Mucosa of stomach (tissue), 1 donor: ENCODE data around the gene USH2A.
"Not testable (repeated sequence)": the region's sequence is repeated elsewhere in the genome, so short reads cannot be mapped to it uniquely, and the experiment has no call there.

Source experiments
- H3K27me3 ChIP-seq: one replicate; pipeline ENCODE4 v1.7.0; 2013; ENCODE audit warnings: mild to moderate bottlenecking, low read length; ENCODE audit not compliant: control insufficient read depth, insufficient read depth
- H3K36me3 ChIP-seq: one replicate; pipeline ENCODE4 v1.7.0; 2013; ENCODE audit warnings: low read length; ENCODE audit not compliant: control insufficient read depth, insufficient read depth
- H3K4me1 ChIP-seq: one replicate; pipeline ENCODE4 v1.7.0; 2013; ENCODE audit warnings: mild to moderate bottlenecking, low read length; ENCODE audit not compliant: control insufficient read depth, insufficient read depth
- H3K4me3 ChIP-seq: one replicate; pipeline ENCODE4 v1.7.0; 2013; ENCODE audit warnings: low read length
- H3K9ac ChIP-seq: one replicate; pipeline ENCODE4 v1.7.0; 2013; ENCODE audit warnings: mild to moderate bottlenecking, low read length, moderate library complexity
- H3K9me3 ChIP-seq: one replicate; pipeline ENCODE4 v1.7.0; 2013; ENCODE audit warnings: mild to moderate bottlenecking, low read length, moderate library complexity; ENCODE audit not compliant: control insufficient read depth
- donor health status: Pancreatic carcinoma.

USH2A gene

DNA sequence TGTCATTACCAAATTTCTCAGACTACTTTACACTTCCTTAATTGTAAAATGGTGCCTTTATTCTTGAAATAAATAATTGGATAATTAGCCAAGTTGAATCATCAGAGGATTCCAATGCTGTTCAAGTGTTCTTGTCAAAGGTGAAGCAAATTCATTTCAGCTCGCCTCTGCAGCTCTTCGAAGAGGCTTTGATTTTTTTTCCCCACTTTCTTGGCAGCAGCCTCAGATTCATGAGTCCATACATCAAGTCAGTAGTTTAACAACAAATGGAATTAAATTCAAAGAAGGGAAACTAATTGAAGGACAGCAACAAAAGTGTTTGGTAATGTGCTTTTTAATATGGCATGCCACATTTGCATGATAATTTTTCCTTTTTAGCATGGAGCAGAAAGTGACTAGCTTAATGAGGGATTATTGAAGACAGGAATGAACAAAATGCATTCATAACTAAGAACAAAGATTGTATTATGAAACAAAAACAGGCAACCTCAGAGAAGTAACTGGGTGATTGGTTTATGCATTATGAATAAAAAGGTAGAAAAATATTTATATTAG lies 239.0 kb downstream of the USH2A start:
- H3K27me3 ChIP-seq, result no peaks in the 10 kb centered on the region
- H3K4me1 ChIP-seq, result no peaks in the 10 kb centered on the region
- no peak overlapping the region for H3K9ac ChIP-seq
- H3K4me3 ChIP-seq, result no peak overlapping the region
- no peaks in the 10 kb centered on the region for H3K9me3 ChIP-seq
- no peaks in the 10 kb centered on the region for H3K36me3 ChIP-seq

DNA sequence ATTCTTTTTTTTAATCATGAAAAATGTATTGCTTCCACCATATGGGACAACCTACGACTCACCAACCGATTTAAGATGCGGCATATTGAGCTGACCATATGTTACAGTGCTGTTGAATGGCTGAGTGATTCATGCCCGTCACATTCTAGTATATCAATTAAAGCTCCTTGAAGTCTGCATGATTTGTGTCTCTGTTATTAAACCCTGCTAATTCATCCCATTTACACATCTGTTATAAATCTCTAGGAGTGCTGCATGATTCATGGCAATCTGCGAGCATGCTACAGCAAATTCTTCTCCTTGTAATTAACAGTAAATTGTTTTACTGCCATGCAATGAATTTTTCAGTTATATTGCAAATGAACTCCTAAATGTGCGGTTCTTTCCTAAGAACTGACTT lies 239.8 kb downstream of the USH2A start:
- Histone ChIP-seq H3K9ac (no peak overlapping the region), H3K4me1 (no peaks in the 10 kb centered on the region), H3K36me3 (no peaks in the 10 kb centered on the region), H3K4me3 (no peak overlapping the region), H3K9me3 (no peaks in the 10 kb centered on the region), H3K27me3 (no peaks in the 10 kb centered on the region)

DNA sequence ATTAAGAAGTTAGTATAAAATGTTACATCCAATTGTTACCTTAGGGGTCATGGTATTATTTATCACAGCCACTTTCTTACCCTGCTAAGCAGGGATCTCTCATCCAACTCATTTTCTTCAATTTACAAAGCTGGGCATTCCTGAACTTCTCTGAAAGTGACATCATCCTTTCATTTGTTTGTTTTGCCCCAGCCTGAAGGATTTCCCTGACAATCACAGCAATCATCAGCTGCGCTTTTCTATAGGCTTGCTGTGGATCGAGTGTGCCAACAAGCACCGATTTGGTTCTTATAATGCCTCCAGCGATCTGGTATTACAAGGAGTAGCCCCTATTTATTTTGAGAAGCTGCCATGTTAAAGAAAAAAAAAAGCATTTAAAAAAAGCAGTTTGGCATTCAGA lies 240.2 kb downstream of the USH2A start:
- no peaks in the 10 kb centered on the region for H3K4me1 ChIP-seq
- H3K27me3 ChIP-seq, result no peaks in the 10 kb centered on the region
- H3K36me3 ChIP-seq, result no peaks in the 10 kb centered on the region
- no peak overlapping the region for H3K4me3 ChIP-seq
- H3K9ac ChIP-seq, result no peak overlapping the region
- no peaks in the 10 kb centered on the region for H3K9me3 ChIP-seq

DNA sequence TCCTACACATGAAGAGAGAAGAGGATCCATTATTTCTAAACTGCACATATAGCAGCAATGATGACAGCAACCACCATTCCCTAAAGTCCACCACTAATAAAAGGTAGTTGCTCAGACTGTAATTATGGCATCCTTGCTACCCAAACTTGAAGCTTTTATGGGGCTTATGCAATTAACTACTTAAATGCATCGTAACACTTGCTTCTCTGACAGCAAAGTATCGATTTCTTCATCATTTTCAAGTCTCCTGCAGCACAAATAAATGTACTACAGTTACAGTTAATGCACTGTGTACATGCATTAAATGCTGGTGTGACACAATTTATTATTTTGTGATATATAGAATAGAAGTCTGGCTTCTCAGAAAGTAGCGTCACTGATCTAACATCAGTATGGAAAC lies 241.7 kb downstream of the USH2A start:
- Histone ChIP-seq H3K4me3 (no peak overlapping the region), H3K4me1 (no peaks in the 10 kb centered on the region), H3K9ac (no peak overlapping the region), H3K9me3 (no peaks in the 10 kb centered on the region), H3K27me3 (no peaks in the 10 kb centered on the region), H3K36me3 (no peaks in the 10 kb centered on the region)

DNA sequence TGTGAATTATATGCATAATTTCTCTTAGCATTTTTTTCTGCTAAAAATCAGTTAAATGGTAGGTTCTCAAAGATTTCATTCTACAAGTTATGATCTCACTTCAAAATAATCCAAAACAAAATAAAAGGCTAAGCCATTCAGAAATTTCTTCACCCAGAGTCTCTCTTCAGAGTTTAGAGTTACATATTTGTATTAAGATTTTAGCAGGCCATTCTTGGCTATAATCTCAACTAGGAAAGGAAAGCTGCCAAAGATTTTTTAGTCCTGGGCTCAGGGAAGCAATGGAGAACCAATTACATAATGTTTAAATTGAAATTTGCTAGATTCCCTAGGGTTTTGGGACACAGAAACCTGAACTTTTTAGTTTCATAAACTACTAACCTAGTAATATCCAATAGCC lies 245.0 kb downstream of the USH2A start:
- no peaks in the 10 kb centered on the region for H3K4me1 ChIP-seq
- H3K4me3 ChIP-seq, result no peak overlapping the region
- H3K9me3 ChIP-seq, result no peaks in the 10 kb centered on the region
- H3K9ac ChIP-seq, result no peak overlapping the region
- no peaks in the 10 kb centered on the region for H3K36me3 ChIP-seq
- H3K27me3 ChIP-seq, result no peaks in the 10 kb centered on the region

DNA sequence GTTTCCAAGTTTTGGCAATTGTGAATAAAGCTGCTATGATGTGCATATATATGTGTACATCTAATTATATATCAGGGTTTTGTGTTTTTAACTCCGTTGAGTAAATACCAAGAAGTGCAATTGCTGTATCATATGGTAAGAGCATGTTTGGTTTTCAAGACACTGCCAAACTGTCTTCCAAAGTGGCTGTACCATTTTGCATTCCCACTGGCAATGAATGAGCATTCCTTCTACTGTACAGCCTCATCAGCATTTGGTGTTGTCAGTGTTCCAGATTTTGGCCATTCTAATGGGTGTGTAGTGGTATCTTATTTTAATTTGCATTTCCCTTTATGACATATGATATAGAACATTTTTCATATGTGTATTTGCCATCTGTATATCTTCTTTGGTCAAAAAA lies 246.3 kb downstream of the USH2A start:
- Histone ChIP-seq H3K9me3 (no peaks in the 10 kb centered on the region), H3K9ac (no peak overlapping the region), H3K4me3 (no peak overlapping the region), H3K4me1 (no peaks in the 10 kb centered on the region), H3K36me3 (no peaks in the 10 kb centered on the region), H3K27me3 (no peaks in the 10 kb centered on the region)

DNA sequence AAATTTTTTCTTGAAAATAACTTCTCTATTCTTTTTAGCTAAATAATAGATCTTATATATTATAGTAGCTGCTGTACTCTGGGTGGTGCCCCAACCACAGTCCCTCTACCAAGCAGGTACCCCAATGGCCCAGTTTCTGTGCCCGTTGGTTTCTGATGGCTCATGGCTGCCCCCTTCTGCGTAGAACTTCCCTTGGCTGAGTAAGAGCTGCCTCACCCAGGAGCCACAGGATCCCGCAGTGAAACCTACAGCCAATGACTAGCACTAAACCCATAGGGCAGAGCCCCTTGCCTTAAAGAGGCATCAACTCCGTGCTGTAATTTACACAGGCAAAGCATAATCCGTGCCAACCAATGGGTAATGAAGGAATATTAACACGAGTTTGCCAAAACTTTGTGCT lies 247.5 kb downstream of the USH2A start:
- H3K27me3 ChIP-seq, result no peaks in the 10 kb centered on the region
- H3K4me1 ChIP-seq, result no peaks in the 10 kb centered on the region
- no peak overlapping the region for H3K9ac ChIP-seq
- H3K36me3 ChIP-seq, result no peaks in the 10 kb centered on the region
- no peak overlapping the region for H3K4me3 ChIP-seq
- H3K9me3 ChIP-seq, result no peaks in the 10 kb centered on the region

DNA sequence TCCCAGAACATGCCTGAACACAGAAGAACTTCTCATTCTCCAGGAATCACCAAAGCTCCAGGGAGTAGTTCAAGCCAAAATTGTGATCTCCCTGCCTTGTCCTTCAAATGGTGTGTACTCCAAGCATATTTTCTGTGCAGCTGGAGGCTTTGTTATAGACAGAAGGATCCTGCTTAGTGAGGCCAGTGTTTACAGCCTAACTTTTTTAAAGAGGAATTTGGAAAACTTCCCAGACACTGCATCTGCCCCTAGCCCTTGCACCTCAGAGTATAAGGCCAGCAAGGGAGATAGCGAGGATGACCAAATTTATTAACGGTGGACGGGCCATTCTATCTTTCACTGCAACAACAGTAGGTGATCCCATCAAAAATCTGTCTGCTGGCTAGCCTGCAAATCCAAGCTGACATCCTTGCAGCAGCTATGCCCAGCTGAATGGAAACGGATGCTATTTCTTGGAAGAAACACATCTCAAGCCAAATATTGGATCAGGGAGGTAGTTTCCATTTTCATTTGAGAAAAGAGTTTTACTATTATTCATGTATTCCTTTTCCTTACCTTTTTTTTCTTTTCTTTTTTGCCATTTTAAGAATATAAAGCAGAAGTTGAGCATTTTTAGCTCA lies 249.8 kb downstream of the USH2A start:
- Histone ChIP-seq H3K27me3 (no peaks in the 10 kb centered on the region), H3K9me3 (no peaks in the 10 kb centered on the region), H3K4me3 (no peak overlapping the region), H3K9ac (no peak overlapping the region), H3K36me3 (no peaks in the 10 kb centered on the region), H3K4me1 (no peaks in the 10 kb centered on the region)

DNA sequence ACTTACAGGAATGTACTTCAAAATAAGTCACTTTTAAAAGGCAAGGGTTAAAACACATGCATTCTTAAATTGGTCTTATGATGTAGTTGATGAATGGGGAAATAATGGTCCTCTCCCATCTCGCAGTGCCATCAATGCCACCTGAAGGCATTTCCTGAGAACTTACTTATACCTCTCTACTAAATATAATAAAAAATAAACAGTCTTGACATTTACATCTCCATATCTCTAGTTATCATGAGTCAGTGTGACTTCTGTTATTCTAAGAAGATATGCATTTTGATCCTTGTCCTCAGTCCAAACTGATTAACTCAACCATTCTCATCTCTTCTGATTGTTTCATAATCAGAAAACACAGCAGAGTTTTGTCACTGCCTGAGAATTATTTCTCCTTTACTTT lies 253.9 kb downstream of the USH2A start:
- Histone ChIP-seq H3K4me1 (no peaks in the 10 kb centered on the region), H3K4me3 (no peak overlapping the region), H3K36me3 (no peaks in the 10 kb centered on the region), H3K9ac (no peak overlapping the region), H3K27me3 (no peaks in the 10 kb centered on the region), H3K9me3 (no peaks in the 10 kb centered on the region)

DNA sequence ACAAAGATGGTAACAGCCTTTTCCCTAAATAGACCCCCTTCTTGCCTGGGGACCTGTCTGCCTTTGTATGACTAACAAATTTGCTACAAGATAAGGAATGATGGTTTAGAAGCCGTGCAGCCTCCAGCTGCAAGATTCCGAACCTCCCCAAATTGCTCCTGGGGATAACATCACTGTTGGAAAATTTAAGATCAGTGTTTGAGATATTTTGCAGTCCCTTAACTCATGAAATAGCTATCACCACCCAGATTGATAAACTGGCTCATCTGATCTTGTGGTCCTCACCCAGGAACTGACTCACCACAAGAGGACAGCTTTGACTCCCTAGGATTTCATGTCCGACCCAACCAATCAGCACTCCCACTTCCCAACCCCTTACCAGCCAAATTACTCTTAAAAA lies 254.7 kb downstream of the USH2A start:
- Histone ChIP-seq H3K36me3 (no peaks in the 10 kb centered on the region), H3K27me3 (no peaks in the 10 kb centered on the region), H3K4me3 (no peak overlapping the region), H3K4me1 (no peaks in the 10 kb centered on the region), H3K9ac (no peak overlapping the region), H3K9me3 (no peaks in the 10 kb centered on the region)

DNA sequence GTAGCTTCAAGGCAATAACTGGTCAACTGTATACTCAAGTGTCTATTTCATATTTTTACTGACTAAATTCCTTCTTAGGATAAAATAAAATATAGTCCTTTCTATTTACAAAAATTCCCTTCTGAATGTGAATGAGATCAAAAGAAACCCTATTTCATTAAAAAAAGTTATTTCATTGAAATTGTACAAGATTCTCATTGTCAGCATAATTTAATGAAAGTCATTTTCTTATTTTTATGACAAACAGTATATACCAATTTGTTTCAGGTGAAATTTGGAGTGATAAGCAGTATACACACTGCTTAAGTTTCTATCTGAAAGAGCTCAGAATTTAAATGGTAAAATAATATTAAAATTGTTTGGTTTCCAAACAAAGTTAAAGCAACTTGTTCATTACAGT lies 269.2 kb downstream of the USH2A start:
- Histone ChIP-seq H3K4me3 (no peak overlapping the region), H3K4me1 (no peaks in the 10 kb centered on the region), H3K36me3 (no peaks in the 10 kb centered on the region), H3K9ac (no peak overlapping the region), H3K27me3 (no peaks in the 10 kb centered on the region), H3K9me3 (no peaks in the 10 kb centered on the region)

DNA sequence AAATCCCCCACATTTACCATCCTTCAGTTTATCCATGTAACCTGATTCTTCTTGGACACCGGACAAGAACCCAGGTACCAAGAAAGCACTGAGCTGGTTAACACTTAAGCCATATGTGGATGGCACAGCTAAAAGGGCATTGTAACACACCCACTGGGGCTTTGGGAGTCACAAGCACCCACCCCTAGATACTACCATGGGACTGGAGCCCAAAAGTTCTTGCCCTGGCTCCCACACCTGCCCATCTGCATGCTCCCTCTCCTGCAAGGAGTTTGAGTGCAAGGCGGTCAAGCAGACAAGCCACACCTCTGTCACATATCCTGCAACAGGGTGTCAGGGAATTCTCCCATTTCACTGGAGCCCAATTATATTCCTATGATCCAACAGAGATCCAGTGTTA lies 270.1 kb downstream of the USH2A start:
- no peak overlapping the region for H3K4me3 ChIP-seq
- no peaks in the 10 kb centered on the region for H3K9me3 ChIP-seq
- no peak overlapping the region for H3K9ac ChIP-seq
- no peaks in the 10 kb centered on the region for H3K4me1 ChIP-seq
- no peaks in the 10 kb centered on the region for H3K27me3 ChIP-seq
- H3K36me3 ChIP-seq, result no peaks in the 10 kb centered on the region

DNA sequence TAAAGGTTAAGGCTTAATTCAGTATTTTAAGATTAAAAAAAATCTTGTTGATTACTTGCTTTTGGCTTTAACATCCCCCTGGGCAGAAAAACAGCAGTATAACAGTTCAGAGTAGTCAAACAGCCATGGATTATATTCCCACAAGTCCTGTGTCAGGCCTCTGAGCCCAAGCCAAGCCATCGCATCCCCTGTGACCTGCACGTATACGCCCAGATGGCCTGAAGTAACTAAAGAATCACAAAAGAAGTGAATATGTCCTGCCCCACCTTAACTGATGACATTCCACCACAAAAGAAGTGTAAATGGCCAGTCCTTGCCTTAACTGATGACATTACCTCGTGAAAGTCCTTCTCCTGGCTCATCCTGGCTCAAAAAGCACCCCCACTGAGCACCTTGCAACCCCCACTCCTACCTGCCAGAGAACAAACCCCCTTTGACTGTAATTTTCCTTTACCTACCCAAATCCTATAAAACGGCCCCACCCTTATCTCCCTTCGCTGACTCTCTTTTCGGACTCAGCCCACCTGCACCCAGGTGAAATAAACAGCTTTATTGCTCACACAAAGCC lies 277.7 kb downstream of the USH2A start:
- not testable (repeated sequence) for H3K4me3 ChIP-seq, H3K9me3 ChIP-seq, H3K9ac ChIP-seq, H3K27me3 ChIP-seq, H3K4me1 ChIP-seq, H3K36me3 ChIP-seq
